GM21786 (cell line): ENCODE results near the gene ATP7B.
"Not testable (repeated sequence)": the region's sequence is repeated elsewhere in the genome, so short reads cannot be mapped to it uniquely, and the experiment has no call there.

ENCODE experiments used
- ATAC-seq: cut with Tn5 transposase; IDR thresholded peaks from one replicate; pipeline ENCODE4 v1.9.1; 2021; ENCODE audit not compliant: unreplicated experiment

The ATP7B gene

DNA sequence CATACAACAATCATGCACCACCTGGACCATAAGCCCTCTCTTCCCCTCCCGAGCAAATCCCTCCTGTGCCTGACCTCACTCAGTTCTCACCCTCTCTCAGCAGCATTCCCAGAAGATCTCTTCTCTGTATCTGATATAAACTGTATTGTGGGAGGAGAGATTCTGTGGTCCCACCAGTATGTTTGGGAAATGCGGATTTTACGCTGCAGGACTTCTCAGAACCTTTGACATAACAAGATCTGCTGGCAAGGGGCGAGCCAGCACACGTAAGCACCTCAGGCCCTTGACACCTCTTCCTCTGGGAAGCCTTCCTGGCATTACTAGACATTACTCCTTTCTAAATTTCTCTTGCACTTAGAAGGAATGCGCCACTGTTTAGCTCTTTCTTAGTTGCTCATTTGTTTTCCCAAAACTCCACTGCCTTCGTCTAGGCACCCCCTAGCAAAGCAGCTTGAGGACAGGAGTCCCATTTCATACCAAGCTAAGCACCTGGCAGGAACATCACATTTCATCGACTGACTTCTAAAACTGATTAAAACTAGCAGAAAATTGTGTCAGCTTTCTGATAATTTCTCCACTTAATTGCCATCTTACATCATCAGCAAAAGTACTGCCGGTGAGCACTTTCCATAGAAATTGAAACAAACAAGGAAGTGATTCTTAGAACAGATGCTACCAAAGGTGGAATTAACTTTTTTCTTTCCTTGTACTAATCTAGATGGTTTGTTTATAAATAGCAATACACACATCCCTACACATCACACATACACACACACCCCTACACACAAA is 86.3 kb downstream of the ATP7B start:
- ATAC-seq, result no peak

DNA sequence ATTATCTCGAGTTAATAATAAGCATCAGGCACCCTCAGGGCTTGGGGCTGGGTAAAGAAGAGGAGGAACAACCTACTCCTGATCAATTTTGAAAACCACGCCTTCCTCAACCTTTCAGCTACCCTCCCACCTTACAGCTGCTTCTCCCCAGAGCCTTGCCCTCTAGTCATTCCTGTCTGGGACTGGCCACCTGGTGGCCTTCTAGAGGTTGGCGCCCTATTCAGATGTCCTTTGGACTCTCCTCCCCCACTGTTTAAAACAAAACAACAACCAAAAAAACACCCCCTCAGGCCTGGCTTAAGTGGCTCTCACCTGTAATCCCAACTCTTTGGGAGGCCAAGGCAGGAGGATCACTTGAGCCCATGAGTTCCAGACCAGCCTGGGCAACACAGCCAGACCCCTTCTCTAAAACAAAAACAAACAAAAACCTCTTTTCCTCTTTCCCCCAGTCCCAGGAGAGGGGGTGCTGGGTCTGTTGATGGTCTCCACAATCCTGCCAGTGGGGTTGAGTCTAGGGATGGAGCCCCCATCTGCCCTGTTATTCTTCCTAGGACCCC is 87.2 kb downstream of the ATP7B start:
- no peak for ATAC-seq

DNA sequence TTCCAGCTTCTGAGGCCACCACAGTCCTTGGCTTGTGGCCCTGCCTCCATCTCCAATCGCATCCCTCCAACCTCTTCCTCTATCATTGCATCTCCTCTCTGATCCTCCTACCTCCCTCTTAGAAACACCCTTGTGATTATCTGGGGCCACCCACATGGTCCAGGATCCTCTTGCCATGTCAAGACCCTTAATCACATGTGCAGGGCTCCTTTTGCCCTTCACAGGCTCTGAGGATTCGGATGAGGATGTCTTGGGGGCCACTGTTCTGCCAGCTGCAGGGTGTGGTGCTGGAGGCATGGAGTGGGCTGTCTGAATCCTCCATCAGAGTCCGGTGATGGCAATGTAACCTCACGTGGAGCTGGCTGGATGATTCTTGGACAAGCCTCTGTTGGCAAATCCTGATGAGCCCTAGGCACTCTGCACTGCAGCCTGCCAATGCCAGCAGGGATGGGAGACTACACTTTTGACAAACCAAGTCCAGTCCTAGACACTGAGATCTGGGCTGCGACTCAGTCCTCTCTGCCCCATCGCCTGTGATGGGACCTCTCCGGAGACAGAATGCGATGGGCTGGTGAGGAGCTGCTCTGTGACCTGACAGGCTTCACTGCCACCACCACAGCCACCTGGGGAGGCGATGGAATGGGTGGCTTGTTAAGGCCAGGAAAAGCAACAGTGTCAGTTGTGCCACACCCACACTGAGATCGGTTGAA is 88.3 kb downstream of the ATP7B start:
- ATAC-seq, result no peak

DNA sequence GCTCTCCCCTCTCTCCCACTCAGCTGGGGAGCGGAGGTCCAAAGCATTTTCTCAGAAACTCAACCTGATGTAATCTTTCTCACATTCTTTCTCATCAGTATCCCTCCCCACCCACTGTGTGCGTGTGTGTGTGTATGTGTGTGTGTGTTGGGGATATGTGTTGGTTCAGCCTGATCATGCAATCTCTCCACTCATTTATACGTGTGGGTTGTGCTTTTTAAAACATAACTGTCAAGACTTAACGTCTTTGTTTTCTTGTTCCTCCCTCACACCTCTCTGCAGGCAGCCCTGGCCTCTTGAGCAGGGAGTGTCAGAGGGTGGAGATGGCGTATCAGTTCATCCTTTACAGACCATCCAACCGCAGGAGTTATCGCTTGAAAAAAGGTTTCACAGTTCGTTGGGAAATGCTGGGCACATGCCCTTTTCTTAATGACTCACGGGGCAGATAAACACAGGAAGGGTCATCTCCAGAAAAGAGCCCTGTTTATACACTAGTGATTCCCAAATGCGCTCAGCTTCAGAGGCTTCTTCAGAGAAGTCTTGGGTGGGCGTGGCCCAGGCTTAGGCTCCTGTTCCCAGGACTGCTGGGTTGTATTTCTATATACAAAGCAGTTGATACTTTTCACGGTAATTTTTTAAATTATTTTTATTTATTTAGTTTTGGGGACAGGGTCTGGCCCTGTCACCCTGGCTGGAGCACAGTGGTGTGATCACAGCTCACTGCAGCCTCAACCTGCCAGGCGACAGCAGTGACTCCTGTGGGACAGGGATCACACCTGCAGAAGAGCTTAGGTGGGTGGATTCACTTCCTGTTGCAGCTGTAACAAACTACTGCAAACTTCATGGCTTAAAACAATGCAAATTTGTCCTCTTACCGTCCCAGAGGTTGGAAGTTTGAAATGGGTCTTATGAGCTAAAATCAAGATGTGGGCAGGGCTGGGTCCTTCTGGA is 89.2 kb downstream of the ATP7B start:
- no peak for ATAC-seq

DNA sequence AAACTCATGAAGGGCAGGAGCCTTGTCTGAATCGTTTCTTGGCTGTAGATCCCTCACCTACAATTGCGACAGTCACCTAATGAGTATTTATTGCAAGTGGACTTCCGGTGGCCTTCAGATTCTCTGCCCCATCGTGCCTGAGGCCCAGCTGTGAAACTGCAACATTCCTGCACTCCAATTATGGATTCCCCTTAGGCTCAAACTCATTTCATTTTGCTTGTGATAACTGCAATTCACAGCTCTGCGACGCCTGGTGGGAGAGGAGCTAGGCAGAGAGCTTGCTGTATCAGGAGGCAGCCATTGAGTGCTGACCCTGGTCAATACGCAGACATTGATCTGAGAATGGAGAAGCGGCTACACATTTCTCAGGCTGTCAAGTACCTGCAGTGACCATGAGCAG is 90.5 kb downstream of the ATP7B start:
- ATAC-seq, result no peak

DNA sequence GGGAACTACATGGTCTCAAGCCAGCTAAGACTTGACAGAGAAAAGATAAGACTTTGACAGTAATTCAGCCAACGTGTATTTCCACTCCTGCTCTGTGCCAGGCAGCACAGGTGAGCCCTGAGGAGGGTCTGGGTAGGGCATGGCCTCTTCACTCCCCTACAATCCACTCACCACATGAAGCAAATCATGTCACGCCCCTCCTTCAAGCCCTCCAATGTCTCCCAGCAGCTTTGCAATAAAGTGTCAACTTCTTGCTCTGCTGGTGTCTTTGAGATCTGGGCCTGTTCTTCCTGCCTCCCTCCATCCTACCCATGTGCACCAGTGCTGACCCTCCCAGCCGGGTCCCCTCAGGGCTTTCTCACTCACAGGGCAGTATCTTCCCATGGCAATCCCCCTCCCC is 91.0 kb downstream of the ATP7B start:
- no peak for ATAC-seq

DNA sequence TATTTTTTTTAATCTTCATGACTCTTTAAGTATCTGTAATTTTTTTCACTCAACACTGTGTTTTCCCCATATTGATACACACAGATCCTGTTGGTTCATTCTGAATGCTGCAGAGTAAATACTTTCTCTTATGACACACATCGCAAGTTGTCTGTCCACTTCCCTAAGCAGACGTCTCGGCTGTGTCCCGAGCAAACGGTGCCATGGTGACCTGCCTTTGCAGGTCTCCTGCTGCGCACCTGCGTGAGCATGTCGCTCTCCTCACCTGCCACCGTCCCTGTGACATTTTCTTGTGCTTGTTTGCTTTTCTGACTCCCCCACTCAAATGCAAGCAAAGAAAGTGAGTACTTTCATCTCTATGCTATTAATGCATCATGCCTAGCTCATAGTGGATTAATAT is 91.7 kb downstream of the ATP7B start:
- ATAC-seq, result no peak

DNA sequence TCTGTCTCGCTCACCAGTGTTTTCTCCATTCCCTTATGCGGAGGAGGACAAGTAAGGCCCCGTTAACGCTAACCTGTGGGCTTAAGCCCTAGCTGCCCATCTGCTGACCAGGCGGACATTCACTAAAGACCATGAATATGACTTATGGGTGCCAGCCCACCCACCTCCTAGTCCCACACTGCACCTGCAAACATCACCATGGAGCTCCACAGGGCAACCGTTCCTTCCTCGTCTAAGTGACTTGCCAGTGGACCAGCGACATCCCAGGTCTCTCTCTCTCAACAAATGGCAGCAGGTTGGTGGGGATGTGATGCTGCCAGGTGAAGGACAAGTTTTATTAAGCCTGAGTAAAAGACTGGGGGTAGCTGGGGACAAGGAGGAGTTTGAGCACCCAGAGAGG is 94.3 kb downstream of the ATP7B start:
- ATAC-seq, result no peak

DNA sequence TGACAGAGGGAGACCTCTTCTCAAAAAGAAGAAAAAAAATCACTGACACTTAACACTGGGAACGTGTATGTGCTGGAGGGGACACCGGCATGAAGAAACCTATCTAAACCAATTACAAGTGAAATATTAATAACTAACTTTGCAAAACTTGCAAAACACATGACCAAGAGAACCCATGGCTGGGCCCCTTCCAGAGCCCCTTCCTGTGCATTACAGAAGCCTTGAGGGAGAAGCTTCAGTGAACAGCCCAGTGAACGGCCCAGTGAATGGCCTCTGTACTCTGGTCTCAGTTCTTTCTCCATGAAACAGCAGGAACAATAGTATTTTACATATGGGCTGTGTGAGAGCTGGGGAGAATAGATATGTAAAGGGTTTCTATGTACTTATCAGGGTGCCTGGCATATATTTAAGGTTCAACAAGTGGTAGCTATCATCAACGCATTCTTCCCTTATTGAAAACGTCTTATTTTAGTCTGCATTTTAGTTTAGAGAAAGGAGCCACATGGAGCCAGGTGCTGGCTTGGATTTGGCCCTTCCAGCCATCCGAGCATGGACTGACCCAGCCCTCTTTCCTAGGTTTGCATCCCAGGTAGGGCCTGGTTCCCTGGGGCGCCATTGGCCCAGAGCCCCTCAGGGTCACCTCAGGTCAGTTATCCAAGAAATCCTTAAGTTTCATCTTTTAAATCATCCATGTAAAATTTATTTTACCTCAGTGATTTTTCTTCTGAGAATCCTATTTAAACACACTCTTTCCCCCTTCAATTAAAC is 95.0 kb downstream of the ATP7B start:
- ATAC-seq, result no peak

DNA sequence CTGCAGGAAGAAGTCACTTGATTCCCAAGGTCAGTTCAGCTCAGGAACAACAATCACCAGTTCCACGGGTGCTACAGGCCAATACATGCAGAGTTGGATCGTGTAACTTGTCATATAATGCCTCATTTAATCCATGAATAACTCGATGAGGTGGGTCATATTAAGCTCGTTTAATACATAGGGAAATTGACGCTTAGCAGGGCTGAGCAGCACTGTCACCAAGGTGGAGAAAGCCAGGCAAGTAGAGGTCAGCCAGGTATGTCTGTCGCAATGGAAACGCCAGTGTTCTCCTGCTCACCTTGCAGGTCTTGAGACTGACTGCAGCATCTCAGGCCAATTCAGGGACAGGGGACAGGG is 97.1 kb downstream of the ATP7B start:
- no peak for ATAC-seq

DNA sequence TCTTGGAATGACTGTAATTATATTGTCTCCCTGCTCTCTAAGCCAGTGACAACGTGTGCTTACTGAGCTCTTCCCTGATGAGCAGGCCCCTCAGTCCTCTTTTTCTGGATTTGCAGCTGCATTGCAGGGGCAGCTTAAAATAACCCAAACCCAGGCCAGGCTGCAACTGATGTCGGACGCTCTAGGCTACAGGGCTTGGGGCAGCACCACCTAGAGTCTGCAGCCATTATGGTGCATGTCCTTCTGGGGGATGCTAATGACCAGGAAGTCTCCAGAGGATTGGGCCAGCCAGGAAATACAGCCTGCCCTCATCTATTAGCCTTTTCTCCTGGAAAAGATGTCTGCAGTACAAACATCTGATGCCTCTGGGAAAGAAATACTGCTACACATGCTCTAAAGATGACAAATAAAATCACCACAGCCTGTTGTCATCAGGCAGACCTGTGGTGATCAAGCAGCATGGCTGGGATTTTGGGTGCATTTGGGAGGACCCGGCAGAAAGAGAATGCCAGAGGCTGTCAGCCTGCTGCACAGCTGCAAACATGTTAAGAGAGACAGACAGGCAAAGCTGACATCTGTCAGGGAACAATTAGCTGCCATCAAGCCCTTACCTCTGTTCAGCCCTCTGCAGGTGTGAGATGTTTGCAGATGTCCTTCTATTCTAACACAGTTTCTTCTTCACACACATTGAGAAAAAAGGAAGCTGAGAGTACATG is 97.7 kb downstream of the ATP7B start:
- no peak for ATAC-seq

DNA sequence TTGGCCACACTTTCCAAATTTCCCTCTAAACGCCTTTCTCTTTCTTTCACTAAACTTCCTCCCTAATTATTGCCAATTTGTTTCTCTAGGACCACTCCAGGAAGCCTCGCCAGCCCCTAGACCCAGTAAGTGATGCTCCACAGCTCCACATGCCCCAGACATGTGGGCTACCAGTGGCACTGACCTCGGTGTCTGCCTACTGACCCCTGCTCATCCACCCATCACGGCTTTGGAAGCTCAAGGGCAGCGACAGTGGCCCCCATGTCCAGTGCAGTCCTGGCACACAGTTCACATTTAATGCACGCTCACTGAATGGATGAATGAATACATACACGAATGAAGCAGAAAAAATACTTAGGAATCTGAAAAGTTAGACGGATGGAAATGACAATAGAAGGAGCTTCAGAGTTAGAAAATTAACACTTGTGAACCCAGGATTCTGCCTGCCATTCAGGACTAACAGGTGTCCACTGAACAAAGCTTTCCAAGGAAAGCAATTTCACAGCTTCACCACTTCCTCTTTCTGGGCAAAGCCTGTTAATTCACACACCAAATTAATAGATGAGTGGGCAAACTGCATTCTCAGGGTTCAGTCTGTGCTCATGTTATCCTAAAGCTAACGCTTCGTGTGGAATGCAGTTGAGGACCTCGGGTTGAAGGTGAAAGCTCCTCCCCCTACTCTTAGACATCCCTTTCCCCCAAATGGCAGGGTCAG is 98.6 kb downstream of the ATP7B start:
- no peak for ATAC-seq

DNA sequence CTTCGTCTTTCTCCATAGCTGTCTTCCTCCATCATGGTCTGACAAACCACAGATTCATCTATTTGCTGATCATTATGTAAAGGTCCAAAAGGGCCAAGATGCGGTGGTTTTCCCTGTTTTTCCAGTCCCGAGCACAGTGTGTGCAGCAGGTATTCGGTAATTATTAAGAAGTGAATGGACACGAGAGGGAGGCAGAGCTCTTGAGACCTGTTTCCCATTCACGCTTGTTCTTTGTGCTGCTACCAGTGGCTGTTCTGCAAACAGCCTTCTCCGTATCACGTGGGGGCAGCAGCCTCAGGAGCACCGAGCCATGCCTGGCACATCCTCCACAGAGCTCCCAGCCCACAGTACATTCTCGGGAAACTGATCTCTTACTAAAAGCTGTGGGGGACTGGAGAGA is 99.2 kb downstream of the ATP7B start:
- no peak for ATAC-seq

DNA sequence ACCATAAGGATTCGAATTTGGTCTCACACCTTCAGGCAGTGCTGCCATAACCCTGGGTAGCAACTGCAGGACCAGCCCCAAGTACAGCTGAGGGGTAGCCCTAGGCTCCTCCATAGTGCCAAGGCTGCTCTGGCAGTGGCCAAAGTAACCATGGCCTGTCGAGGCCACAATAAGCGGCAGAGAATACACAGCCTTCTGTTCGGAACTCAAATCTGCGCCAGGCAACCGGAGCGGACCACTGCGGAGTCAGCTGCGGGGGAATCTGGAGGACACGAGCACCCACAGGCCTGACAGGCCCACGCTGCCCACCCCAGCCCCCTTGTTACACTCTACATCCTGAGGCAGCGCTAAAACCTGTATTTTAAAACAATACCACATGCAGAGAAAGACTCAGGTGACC is 100.7 kb downstream of the ATP7B start:
- no peak for ATAC-seq

DNA sequence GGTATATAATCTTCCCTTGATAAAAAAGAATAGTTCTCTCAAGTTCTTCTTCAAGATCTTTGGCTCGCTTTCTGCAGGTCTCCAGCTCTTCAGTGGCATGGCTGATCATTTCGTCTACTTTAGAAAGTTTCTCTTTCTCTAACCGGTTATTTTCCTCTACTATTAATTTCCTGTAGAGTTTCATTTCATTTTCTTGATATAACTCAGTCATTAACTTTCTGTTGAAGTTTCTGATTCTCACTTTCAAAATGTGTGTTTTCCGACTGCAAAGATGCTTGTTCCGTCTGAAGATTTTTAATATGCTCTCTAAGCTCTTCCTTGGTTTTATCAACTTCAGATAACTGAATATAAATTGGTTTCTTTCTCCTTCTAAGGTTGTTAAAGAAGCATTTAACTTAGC is 102.0 kb downstream of the ATP7B start:
- ATAC-seq, result not testable (repeated sequence)

DNA sequence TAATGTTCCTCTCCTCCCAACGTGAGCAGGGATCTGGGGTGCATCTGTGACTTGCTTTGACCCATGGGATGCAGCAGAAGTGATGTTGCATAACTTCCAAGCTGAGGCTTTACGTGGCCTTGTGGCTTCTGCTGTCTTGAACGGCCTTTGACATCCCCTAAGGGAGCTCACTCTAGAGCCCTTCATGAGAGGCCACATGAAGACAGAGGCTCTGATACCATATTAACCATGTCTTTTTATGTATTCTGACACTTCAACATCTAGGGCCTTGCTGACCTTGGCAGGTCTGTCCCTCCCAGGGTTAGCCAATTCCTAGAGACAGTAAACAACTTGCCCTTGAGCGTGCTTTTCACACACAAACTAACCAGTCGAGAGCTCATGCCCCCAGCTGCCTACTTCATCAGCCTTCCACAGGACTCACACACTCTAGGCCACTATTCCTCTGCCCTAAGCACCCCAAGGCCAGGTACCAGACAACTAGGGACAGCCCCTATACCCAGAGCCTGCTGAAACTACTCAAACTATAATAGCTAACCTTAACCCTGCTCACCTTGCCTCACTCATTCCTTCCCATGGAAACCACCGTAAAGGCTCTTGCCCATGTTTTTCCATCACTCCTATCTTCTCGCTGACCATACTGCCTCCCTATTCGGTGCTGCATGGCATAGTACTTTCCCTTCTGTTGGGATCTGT is 104.1 kb downstream of the ATP7B start:
- no peak for ATAC-seq

DNA sequence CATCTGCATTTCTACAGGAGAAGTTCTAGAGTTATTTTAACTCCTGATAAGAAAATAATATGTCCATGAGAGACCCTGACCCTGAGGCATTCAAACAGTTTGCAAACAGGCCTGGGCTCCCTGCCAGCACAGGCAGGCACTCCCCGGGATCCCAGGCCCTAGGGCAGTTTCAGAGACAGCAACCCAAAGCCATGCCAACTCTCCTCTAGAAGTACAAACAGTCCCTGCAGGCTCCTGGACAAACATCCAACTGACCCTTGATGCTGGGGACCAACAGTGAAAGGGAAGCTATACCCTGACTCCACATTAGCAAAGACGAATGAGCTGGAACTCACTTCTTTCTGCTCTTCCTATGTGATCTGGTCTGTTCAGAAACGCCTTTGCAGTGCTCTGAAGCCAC is 104.7 kb downstream of the ATP7B start:
- no peak for ATAC-seq

DNA sequence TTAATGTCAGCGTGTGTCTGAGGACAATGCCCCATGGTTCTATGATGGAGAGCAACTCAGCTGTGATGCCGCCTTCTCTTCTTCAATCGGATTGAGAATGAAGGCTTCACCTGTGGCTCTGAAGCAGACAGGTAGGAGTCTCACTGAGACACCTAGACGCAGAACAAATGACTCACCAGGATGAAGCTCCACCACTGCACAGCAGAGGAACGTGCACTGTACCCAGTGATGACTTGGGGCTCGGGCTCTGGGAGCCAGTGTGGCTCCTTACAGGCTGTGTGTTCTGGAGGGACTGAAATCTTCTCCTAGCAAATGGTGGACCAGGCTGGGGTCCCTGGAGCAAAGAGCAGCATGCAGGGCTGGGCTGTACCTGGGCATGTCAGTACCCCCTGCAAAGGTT is 105.5 kb downstream of the ATP7B start:
- ATAC-seq, result no peak

DNA sequence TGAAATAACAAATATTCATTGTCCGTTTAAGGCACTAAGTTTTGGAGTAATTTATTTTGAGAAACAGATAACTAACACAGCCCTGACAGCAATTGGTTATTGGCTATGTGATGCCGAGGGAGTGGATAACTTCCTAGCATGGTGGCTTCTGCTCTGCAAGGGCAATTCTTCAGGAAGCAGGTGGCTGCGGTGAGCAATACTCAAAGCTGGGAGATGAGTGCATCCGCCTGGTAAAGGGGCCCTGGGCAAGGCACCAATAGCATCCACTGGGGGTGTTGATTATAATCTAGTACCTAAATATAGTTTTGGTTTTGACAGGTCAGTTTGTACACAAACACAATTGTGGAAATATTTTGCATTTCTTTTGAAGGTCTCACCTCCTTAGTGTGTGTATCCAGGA is 108.5 kb downstream of the ATP7B start:
- no peak for ATAC-seq
